Colonic mucosa (tissue), 4 donors: ENCODE measurements around the gene SLC2A5. TPM values are rescaled to one million over a fixed set of nuclear protein-coding genes. Genes with fewer than 3 reads are reported as not detected.
"Not testable (repeated sequence)": the region's sequence is repeated elsewhere in the genome, so short reads cannot be mapped to it uniquely, and the experiment has no call there.

Experiments
- DNase-seq: peaks from one replicate; pipeline ENCODE4 v3.0.0-alpha.2; 2020
- H3K27ac ChIP-seq: fragments of 200-600 bp; one replicate; pipeline ENCODE4 v1.8.0; 2021
- H3K27me3 ChIP-seq: fragments of 200-600 bp; one replicate; pipeline ENCODE4 v1.8.0; 2021
- H3K36me3 ChIP-seq: fragments of 200-600 bp; one replicate; pipeline ENCODE4 v1.8.0; 2021
- H3K4me1 ChIP-seq: fragments of 200-600 bp; one replicate; pipeline ENCODE4 v1.8.0; 2021; ENCODE audit warnings: mild to moderate bottlenecking
- H3K4me3 ChIP-seq: fragments of 200-600 bp; one replicate; pipeline ENCODE4 v1.8.0; 2021
- H3K9ac ChIP-seq, 2 donors: one replicate each; pipeline ENCODE4 v1.7.0; 2013; ENCODE audit warnings: control low read depth in 2 of 2, low read depth in 2 of 2, low read length in 2 of 2
- H3K9me3 ChIP-seq: fragments of 200-600 bp; one replicate; pipeline ENCODE4 v1.8.0; 2021
- CTCF ChIP-seq: fragments of 200-600 bp; IDR thresholded peaks from one replicate; pipeline ENCODE4 v1.8.0; 2022; ENCODE audit warnings: antibody characterized with exemption, mild to moderate bottlenecking
- intact Hi-C: fragments of 100-400 bp; cut with DNase I; formaldehyde crosslinking; loops from one replicate; pipeline ENCODE4 v1.14.1; 2022
- total RNA-seq, 2 donors: library from RNA; stranded (reverse); fragmentation: NEBNext Ultra II Directional in 1 of 2; extraction: Animal tissue kit (Norgen Biotek cat#: 25700) in 1 of 2; gene quantifications; one replicate each; pipeline ENCODE4 v1.2.1, GENCODE V29; 2021
- donor health status: healthy.
- donor health status: DM: no; HTN: no; CAD: no.
- donor health status: DM: no; HTN: no; CAD: no.

Gene SLC2A5
- total RNA-seq, 2 donors from 2014 or later: 1.8 to 4.9 TPM

GRCh38 chr1:9006956-9007615, 62.3 kb downstream of the SLC2A5 start:
- no peak for TF ChIP-seq CTCF
- intact Hi-C loops: loop anchor here (5.0 kb wide), 2 partner anchors 90 to 95 kb away; no protein-coding TSS in a partner anchor
- H3K4me1 ChIP-seq: no peaks in the 10 kb centered on the region
- no peak for DNase-seq
- no peaks in the 10 kb centered on the region for H3K36me3 ChIP-seq
- no peak overlapping the region for H3K4me3 ChIP-seq
- no peaks in the 10 kb centered on the region for H3K27me3 ChIP-seq
- no peaks in the 10 kb centered on the region for H3K9me3 ChIP-seq
- no peak overlapping the region for H3K27ac ChIP-seq
- no peak overlapping the region for H3K9ac ChIP-seq

GRCh38 chr1:9005395-9005708, 64.1 kb downstream of the SLC2A5 start:
- DNase-seq: no peak
- H3K27ac ChIP-seq: no peak overlapping the region

GRCh38 chr1:9004700-9005394, 64.6 kb downstream of the SLC2A5 start:
- Histone ChIP-seq H3K27ac (no peak overlapping the region), H3K36me3 (no peaks in the 10 kb centered on the region), H3K4me1 (no peaks in the 10 kb centered on the region), H3K4me3 (no peak overlapping the region), H3K9ac (no peak overlapping the region), H3K9me3 (no peaks in the 10 kb centered on the region), H3K27me3 (no peaks in the 10 kb centered on the region)
- peak; percentile 91 for DNase-seq
- TF ChIP-seq CTCF: peak; percentile 88
- intact Hi-C loops: loop anchor here (5.0 kb wide), 2 partner anchors 88 to 97 kb away; no protein-coding TSS in a partner anchor

More at GRCh38 chr1:9005395-9005708, 64.1 kb downstream of the SLC2A5 start:
- Histone ChIP-seq H3K4me3 (no peak overlapping the region), H3K9ac (no peak overlapping the region), H3K27me3 (no peaks in the 10 kb centered on the region), H3K4me1 (no peaks in the 10 kb centered on the region), H3K36me3 (no peaks in the 10 kb centered on the region), H3K9me3 (no peaks in the 10 kb centered on the region)
- no peak for TF ChIP-seq CTCF
- intact Hi-C loops: loop anchor here (5.0 kb wide), 2 partner anchors 88 to 97 kb away; no protein-coding TSS in a partner anchor

- DNase-seq: no peak
These were observed 65.3 kb downstream of the SLC2A5 start for GRCh38 chr1:9004031-9004699.

GRCh38 chr1:9002215-9002560, 67.2 kb downstream of the SLC2A5 start:
- H3K4me3 ChIP-seq, intact Hi-C loops, H3K36me3 ChIP-seq, H3K9me3 ChIP-seq, H3K4me1 ChIP-seq, H3K27me3 ChIP-seq, H3K9ac ChIP-seq: not testable (repeated sequence)
- H3K27ac ChIP-seq: peak overlapping the region; percentile 55
- peak; percentile 31 for DNase-seq

More at GRCh38 chr1:9004031-9004699, 65.3 kb downstream of the SLC2A5 start:
- Histone ChIP-seq H3K9ac (no peak overlapping the region), H3K4me1 (no peaks in the 10 kb centered on the region), H3K4me3 (no peak overlapping the region), H3K27me3 (no peaks in the 10 kb centered on the region), H3K9me3 (no peaks in the 10 kb centered on the region), H3K27ac (no peak overlapping the region), H3K36me3 (no peaks in the 10 kb centered on the region)
- intact Hi-C loops: no loop called here
- no peak for TF ChIP-seq CTCF

GRCh38 chr1:9001534-9002214, 67.8 kb downstream of the SLC2A5 start:
- H3K9ac ChIP-seq, H3K4me1 ChIP-seq, intact Hi-C loops, H3K36me3 ChIP-seq, H3K27me3 ChIP-seq, H3K9me3 ChIP-seq, H3K4me3 ChIP-seq: not testable (repeated sequence)
- peak overlapping the region; percentile 55 for H3K27ac ChIP-seq
- DNase-seq: peak; percentile 60

GRCh38 chr1:8993962-8994675, 75.3 kb downstream of the SLC2A5 start:
- H3K36me3 ChIP-seq, DNase-seq, H3K4me1 ChIP-seq, H3K27me3 ChIP-seq, intact Hi-C loops, H3K27ac ChIP-seq, H3K9me3 ChIP-seq, H3K9ac ChIP-seq, H3K4me3 ChIP-seq: not testable (repeated sequence)
